ENCODE data around the gene CHN1.

GRCh38 chr2:174870787-174871186, 134.4 kb downstream of the CHN1 start:
- TF ChIP-seq CTCF (IDR thresholded peaks at IDR 0.05) (no peak), POLR2A (IDR thresholded peaks at IDR 0.05) (no peak)
